Vagina (tissue), 2 donors: Measurements from ENCODE around the gene CDH26.

Source experiments
- CTCF ChIP-seq, 3 experiments: fragments of 450-650 bp in 2 of 3; fragments of 200-600 bp in 1 of 3; sonication (generic) in 1 of 3; IDR thresholded peaks; one replicate each; pipeline ENCODE4 v1.5.1; 2017 to 2019; ENCODE audit warnings: antibody characterized with exemption in 3 of 3, mild to moderate bottlenecking in 2 of 3, moderate library complexity in 2 of 3
- POLR2A ChIP-seq, 2 donors: fragments of 450-650 bp; IDR thresholded peaks; one replicate each; pipeline ENCODE4 v1.6.1; 2017; ENCODE audit warnings: antibody characterized with exemption in 2 of 2, mild to moderate bottlenecking in 2 of 2, moderate library complexity in 2 of 2
- POLR2AphosphoS5 ChIP-seq, 2 donors: sonication (generic); formaldehyde crosslinking; IDR thresholded peaks; one replicate each; pipeline ENCODE4 v1.9.0; 2017; ENCODE audit warnings: antibody characterized with exemption in 2 of 2, mild to moderate bottlenecking in 2 of 2, low read depth in 1 of 2; ENCODE audit not compliant: insufficient read depth in 1 of 2

GRCh38 chr20:59954718-59955117 is 3.5 kb upstream of the CDH26 start:
- TF ChIP-seq POLR2A (IDR thresholded peaks at IDR 0.05) (no peak), POLR2AphosphoS5 (IDR thresholded peaks at IDR 0.05; ENCODE audit: insufficient read depth in 1 of 2, low read depth in 1 of 2) (no peak), CTCF (IDR thresholded peaks at IDR 0.05) (no peak)
